Sciatic nerve (tissue), 2 donors: ENCODE measurements around the gene PTPRG. TPM values are rescaled to one million over a fixed set of nuclear protein-coding genes. Genes with fewer than 3 reads are reported as not detected.
A peak's percentile ranks its signal among the peaks of the same experiment; 100 is the strongest.

ENCODE experiments used
- ATAC-seq: fragments of 200-7000 bp; cut with Tn5 transposase; one replicate; pipeline ENCODE4 v1.9.1; 2020; ENCODE audit warnings: mild to moderate bottlenecking, moderate library complexity
- DNase-seq: peaks from one replicate; pipeline ENCODE4 v3.0.0-alpha.2; 2020; ENCODE audit warnings: low spot score
- intact Hi-C: fragments of 100-400 bp; cut with DNase I; formaldehyde crosslinking; loops from one replicate; pipeline ENCODE4 v1.14.2; 2022
- total RNA-seq: library from RNA; stranded (reverse); fragmentation: NEBNext Ultra II Directional; extraction: Animal tissue kit (Norgen Biotek cat#: 25700); gene quantifications from one replicate; pipeline ENCODE4 v1.2.1, GENCODE V29; 2021
- donor health status: DM: no; HTN: no; CAD: no.
- donor health status: DM: no; HTN: no; CAD: no.

Gene PTPRG
- total RNA-seq, 1 donor from 2014 or later: 67.7 TPM

DNA sequence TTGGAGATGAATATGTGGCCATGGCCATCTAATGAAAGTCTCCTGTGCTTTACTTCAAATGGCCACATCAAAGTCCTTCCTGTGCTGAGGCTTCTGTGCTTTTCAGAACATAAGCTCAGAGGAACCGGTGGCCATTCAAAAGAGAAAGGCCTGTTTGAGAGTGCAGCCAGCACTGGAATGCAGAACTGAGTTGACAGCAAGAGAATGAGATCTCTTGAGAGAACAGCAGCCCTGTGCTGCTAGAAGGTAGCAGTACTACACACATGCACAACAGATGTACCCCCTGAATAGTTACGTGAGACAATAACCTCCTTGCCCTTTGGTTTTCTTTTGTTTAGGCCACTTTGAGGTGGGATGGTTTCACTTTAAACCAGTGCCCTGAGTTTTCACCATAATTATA is 292.5 kb downstream of the PTPRG start:
- intact Hi-C loops: no loop called here
- DNase-seq: no peak
- ATAC-seq: no peak

DNA sequence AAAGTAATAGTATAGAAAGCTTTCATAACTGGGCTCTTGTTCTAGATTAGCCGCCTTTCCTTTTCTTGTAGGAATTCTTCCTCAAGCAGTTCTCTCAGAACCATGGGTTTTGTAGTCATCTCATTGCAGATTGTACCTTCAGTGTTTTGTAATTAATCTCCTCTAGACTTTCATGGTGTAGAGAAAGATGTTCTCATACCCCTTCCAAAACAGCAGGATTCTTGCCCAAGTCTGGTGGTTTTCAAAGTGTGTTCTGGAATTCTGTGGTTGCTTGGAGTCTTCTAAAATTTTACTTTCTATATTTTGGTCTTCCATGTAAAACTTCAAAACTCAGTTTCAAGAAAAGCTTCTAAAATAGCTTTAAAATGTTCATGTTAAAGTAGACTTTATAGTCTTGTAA is 293.8 kb downstream of the PTPRG start:
- no peak for DNase-seq
- intact Hi-C loops: no loop called here
- no peak for ATAC-seq

GRCh38 chr3:61857297-61857696 is 295.9 kb downstream of the PTPRG start:
- intact Hi-C loops: no loop called here

GRCh38 chr3:61858054-61858453 is 296.7 kb downstream of the PTPRG start:
- intact Hi-C loops: no loop called here
- peak; percentile 56 for ATAC-seq
- DNase-seq: no peak

More at GRCh38 chr3:61857297-61857696, 295.9 kb downstream of the PTPRG start:
- no peak for ATAC-seq
- DNase-seq: no peak

- DNase-seq: no peak
- no peak for ATAC-seq
- intact Hi-C loops: no loop called here
Observed at GRCh38 chr3:61861410-61861809, 300.0 kb downstream of the PTPRG start.

DNA sequence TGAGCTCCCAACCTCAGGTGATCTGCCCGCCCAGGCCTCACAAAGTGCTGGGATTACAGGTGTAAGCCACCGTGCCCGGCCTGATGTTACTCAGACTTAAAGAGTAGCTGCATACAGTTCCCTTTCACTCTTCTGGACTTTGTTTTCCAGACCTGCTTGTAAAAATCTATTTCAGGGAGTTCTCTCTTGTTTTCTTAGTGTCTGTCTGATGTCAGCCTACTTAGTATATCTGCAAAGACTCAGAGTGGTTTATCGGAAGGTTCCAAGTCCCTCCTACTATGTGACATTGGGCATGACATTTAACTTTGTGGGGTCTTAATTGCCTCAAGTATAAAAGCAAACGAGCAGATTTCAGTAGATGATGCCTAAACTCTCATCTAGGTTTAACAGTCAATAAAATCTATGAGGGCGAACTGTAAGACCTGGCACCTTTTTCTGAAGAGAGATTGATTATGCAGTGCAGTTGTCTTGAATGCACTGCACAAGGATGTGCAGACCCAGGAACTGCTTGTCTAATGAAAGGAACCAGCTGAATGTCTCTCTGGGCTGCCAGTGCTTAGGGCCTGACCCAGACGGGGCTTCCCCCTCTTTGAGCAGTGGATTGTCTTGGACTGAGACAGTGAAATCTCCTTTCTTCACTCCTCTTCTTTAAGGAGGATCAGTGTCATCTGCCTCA is 301.4 kb downstream of the PTPRG start:
- intact Hi-C loops: no loop called here
- no peak for ATAC-seq
- no peak for DNase-seq

DNA sequence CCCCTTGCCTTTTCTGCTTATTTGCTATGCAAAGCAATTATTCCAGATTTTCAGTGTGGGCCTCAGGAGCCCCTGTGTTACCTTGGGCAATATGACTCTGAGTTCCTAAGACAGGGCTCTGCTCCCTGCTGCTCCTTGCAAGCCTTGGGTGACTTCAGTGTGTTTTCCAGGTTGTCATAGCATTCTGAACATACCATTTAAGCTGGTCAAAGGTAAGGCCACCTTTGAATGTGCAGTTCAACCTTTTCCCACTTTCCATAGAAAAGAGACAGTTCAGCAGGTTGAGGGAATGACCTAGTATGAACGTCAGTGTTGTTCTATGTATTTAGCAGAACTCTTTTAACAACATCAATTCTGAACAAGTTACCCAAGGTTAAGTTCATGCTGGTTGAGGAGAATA is 302.2 kb downstream of the PTPRG start:
- intact Hi-C loops: no loop called here
- ATAC-seq (no peak), DNase-seq (no peak)

DNA sequence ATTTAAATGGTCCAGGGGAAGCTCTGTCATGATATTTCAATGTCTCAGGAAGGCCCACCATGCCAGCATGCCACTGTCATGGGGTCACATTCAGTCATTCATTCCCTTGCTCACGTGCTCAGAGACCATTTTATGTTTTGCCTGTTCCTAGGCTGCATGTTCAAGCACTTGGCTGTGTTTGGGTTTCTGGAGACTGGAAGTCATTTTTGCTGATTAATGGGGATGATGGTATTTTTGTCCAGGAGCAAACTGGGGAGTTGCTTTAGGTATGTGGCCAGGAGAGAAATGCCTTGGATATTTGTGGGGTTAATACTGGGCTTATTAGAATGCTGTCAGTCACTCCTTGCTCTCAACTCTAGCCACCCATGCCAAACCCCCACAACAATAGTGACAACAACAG is 303.5 kb downstream of the PTPRG start:
- ATAC-seq: no peak

DNA sequence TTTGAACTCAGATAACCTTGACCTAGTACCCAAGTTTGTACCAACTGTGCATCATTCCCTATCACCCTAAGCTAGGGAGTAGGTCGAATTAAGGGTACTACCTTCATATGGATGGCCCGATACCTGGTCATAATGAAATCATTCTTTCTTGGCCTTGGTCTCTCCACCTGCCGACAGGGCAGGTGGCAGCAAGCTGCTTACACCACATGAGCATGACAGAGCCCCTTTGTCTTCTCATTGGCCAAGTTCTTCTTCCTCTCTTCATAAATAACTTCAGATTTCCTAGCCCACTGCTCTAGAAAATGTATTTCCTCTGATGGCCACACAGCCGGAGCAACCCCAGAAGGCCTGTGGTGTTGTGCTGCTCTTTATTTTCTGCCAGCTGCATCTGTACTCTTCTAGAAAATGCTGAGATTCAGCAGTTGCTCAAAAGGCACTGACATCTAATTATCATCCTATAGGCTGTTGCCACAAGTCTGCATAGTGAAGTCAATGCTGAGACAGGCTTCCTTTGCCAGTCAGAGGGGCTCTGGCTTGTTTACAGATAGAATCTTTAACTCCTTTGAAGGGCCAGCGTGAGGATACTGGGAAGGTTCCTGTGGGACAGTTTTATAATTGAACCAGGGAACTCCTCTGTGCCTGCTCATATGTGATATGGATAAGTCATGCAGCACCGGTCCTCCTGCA is 304.2 kb downstream of the PTPRG start:
- intact Hi-C loops: no loop called here
- ATAC-seq (no peak), DNase-seq (no peak)

More for the DNA sequence above, 303.5 kb downstream of the PTPRG start:
- intact Hi-C loops: no loop called here
- no peak for DNase-seq

DNA sequence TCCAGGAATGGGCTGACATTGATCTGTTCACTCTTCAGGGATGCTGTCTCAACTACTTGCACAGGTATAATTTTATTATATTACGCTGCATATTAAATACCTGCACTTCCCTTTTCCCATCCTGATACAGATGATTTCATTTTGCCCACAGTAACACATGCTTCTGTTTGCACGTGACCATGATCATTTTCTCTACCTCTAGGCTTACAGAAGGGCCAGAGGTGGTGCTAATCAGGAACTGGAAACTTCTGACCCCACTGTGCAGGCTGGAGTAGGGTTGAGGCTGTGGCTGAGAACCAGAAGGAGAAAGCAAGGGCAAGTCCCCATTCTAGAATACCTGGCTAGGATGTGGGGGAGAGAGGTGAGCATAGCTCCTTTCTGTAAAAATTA is 304.8 kb downstream of the PTPRG start:
- ATAC-seq (no peak), DNase-seq (no peak)
- intact Hi-C loops: no loop called here

DNA sequence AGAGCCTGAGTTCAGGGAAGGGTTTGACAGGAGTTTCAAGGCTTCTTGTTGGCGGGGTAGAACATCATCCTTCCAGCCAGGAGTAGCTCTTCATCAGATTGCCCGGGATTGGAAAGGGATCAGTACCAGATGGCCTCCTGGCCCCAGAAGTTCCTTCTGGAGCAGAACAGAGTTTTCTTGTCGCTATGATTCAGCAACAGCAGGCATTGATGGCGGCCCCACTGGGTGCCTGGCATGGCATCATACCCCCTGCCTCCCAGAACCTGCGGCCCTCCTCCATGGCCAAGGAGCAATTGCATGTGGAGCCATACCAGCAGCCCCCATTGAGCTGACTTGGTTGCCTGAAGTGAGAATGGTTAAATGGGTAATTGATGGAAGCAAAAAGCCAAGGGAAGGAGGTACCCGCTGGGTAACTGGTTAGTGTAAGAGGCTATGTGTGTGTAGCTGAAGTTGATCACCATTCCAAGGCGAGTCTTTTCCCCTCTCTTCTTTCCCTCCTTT is 305.6 kb downstream of the PTPRG start:
- ATAC-seq (no peak), DNase-seq (no peak)
- intact Hi-C loops: no loop called here

DNA sequence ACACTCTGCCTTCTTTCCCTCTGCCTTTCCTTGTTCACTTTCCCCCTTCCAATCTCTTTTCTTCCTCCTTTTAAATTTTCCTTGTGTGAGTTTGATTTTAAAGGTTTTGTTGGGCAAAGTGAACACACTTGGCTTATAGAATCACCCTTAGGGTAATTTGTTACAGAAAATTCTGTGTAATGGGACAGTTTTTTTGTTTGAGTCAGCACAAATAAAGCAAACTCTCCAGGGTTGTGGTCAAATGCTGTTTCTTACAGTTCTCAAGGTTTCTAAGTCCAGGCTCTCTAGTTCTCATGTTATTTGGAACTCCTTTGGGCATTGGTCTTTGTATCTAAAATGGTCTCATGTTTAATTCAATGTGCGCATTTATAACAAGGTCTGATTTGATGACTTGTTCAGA is 307.1 kb downstream of the PTPRG start:
- intact Hi-C loops: no loop called here
- no peak for ATAC-seq
- no peak for DNase-seq

DNA sequence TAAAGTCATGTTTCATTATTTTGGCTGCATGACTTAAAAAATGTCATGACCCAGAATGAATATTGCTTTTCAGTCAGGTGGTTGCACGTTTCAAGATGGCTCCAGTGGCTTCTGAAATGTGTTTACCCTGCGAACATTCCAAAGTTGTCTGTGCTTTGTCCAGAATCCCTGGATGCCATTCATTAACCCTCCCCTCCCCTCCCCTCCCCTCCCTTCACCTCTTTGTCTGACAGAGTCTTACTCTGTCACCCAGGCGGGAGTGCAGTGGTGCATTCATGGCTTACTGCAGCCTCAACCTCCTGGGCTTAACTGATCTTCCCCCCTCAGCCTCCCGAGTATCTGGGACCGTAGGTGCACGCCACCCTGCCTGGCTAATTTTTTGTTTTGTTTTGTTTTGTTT is 308.0 kb downstream of the PTPRG start:
- ATAC-seq (no peak), DNase-seq (no peak)
- intact Hi-C loops: no loop called here

GRCh38 chr3:61871644-61872043 is 310.3 kb downstream of the PTPRG start:
- intact Hi-C loops: no loop called here
- no peak for ATAC-seq
- DNase-seq: no peak

DNA sequence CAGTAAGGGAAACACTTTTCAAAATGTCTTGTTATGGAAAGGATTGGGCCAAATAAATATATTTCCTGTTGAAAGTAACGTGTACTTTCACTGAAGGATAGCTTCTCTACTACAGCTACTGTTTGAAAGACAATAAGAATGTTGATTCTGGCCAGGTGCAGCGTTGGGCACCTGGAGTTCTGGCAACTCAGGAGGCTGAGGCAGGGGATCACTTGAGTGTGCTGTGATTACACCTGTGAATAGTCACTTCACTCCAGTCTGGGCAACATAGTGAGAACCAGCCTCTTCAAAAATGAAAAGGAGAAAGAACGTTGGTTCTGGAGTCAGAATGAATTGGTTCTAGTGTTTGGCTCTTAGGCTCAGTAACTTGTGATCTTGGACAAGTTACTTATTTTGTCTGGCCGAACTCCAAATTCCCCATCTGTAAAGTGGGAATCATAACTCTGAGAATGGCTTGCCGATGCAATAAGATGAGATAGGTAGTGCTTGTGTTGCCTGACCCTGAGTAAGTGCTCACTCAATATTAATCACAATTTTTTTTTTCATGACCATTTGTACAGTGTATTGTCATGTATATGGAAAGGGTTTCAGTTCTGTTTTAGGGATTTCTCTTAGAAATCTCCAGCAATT is 310.8 kb downstream of the PTPRG start:
- intact Hi-C loops: no loop called here
- DNase-seq: no peak
- ATAC-seq: peak; percentile 46

DNA sequence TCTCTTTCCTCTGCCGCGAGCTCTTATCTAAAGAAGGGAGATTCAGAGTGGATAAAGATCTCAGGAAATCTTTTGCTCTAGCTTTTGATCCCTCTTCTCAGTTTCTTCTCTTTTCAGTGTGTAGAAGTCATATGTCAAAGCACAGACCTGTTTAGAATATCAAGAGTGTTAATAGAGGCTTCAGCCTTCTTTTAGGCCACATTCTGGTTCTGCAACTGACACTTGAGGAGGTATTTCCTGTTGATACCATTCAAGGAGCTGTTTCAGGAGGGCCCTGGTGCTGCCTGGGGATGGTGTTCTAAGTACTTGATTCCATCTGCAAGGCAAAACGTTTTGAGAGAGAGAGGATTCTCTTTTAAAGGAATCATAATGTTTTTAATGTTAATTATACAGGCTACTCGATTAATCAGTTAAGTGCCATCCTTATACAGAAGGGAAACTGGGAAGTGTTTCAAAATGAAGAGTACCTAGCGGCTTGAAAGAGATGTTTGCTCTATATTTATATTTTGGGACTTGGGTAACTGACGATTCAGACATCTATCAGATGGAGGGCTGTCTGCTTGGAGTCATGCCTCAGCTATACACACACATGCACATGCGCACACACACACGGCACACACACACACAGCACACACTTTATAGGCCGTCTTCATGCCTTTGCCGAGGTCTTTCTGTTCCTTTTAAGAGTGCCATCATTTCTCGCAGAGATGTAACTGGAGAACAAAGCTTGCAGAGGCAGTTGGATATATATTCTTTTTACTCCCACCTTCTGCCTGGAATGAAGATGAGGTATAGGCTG is 313.9 kb downstream of the PTPRG start:
- intact Hi-C loops: no loop called here
- no peak for ATAC-seq
- no peak for DNase-seq

DNA sequence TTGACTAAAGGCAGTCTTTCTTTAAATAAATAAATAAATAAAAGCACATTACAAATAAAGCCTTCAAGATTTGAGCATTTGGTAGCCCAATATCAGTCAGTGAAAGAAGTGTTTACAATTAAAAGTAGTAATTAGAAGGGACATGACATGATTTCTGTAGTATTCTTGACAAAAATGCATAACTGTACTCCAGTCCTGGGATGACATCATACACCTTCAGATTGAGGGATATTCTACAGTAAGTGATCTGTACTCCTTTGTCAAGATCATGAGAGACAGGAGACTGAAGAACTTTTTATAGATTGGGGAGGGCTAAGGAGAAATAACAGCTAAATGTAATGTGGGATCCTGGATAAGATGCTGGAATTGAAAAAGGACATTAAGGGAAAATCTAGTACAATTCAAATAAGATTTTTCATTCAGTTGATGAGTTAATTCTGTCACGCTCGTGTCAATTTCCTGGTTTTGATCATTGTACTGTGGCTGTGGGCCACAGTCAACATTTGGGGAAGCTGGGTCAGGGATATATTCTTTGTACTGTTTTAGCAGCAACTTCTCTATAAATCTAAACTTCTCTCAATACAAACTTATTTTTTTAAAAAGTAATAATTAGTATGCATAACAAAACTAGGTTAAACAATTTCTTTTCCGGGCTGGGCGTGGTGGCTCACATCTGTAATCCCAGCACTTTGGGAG is 314.8 kb downstream of the PTPRG start:
- no peak for DNase-seq
- intact Hi-C loops: no loop called here
- ATAC-seq: no peak

DNA sequence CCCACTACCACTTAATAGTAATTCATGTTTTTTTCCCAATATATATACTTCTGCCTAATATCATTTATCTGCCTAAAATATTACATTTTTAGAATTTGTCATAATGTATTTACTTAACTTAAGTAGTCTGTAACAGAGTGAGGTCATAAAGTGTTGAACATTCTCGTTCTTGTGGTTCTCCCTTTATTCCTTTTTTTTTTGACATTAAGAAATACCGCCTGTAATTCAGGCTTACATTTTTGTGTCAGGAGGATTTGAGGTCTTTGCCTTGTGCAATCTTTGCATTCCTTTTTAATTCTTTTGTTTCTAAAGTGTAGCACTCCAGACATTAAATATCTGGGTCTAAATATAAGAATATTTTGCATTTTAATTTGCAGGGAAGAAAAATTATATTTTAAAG is 315.4 kb downstream of the PTPRG start:
- no peak for DNase-seq
- no peak for ATAC-seq
- intact Hi-C loops: no loop called here
